HG02981 (cell line): ENCODE measurements around the gene ZNF521.
"Not testable (repeated sequence)": the region's sequence is repeated elsewhere in the genome, so short reads cannot be mapped to it uniquely, and the experiment has no call there.

Source experiments
- ATAC-seq: cut with Tn5 transposase; IDR thresholded peaks from one replicate; pipeline ENCODE4 v1.9.1; 2021; ENCODE audit warnings: mild to moderate bottlenecking, moderate library complexity; ENCODE audit not compliant: unreplicated experiment

The ZNF521 gene

GRCh38 chr18:25043104-25043503, 308.9 kb downstream of the ZNF521 start:
- no peak for ATAC-seq

DNA sequence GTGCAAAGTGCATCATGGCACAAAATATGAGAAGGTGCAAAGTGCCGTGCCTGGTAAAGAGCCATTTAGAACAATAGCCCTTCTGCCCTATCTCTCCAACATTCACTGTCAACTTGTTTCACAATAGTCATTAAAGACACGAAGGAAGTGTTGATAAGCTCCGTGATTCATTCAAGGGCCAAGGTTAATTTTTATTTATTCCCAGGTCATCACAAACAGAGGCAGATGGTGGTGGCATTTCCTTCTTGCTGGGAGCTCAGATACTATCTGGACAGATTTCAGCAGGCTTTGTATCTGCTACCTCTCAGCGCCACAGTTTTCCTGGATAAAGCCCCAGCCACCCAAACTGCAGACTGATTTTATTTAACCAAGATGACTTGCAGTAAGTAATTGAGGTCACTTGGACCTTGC, 309.3 kb downstream of the ZNF521 start:
- no peak for ATAC-seq

DNA sequence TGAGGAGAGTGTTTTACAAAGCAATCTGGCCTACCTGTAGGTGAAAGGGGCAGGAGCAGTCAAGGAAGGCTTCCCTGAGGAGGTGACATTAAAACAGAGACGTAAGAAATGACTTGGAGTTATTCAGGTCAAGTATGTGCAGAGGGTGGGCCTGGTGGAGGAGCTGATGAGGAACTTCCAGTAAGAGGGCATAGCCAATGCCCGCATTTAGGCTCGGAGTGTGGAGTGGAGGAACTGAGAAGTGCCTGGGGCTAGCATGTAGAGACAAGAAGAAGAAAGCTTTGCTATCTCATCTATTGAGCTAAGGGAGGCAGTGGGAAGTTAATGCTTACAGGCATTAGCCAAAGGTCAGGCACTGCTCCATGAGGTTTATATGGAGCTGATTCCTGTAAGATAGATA, 312.2 kb downstream of the ZNF521 start:
- no peak for ATAC-seq

GRCh38 chr18:25038261-25038660, 313.7 kb downstream of the ZNF521 start:
- no peak for ATAC-seq

DNA sequence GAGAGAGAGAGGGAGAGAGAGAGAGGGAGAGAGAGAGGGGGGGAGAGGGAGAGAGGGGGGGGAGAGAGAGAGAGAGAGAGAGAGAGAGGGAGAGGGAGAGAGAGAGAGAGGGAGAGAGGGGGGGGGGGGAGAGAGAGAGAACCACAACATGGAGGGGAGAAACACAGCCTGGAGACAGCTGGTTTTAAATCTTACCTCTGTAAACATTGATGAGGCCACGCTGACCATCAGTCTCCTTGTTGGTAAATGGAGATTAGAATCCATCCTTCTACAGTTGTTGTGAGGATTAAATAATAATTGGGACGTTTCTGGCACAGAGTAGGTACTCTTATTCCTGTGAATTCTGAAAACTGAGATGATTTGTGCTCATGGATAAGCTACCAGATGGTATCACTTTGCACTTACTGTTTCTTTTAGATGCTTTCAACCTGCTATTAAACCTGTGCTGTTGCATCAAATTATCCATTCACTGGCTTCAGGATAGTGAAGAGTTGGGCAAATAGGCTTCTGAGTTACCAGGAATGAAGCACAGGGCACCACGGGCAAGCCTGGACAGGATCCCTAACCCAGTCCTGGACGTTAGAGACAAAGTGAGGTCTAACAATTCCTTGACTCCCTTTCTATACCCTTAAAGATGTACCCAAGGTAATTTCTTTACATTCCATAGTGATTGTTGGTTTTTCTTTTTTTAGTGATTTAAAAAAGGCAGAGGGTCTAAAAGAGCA, 318.1 kb downstream of the ZNF521 start:
- ATAC-seq, result no peak

GRCh38 chr18:25033175-25033574, 318.8 kb downstream of the ZNF521 start:
- ATAC-seq, result not testable (repeated sequence)

- no peak for ATAC-seq
Observed at GRCh38 chr18:25029802-25030201, 322.2 kb downstream of the ZNF521 start.

- ATAC-seq, result no peak
Observed at GRCh38 chr18:25019931-25020330, 332.0 kb downstream of the ZNF521 start.

- no peak for ATAC-seq
Observed at GRCh38 chr18:25019086-25019860, 332.7 kb downstream of the ZNF521 start.

GRCh38 chr18:25016666-25017065, 335.3 kb downstream of the ZNF521 start:
- no peak for ATAC-seq

GRCh38 chr18:25016181-25016580, 335.8 kb downstream of the ZNF521 start:
- no peak for ATAC-seq
